HUES48 (cell line): ENCODE measurements around the gene CLSTN1.
"Not testable (repeated sequence)": the region's sequence is repeated elsewhere in the genome, so short reads cannot be mapped to it uniquely, and the experiment has no call there.

Experiments
- H3K27ac ChIP-seq: one replicate; pipeline ENCODE4 v1.7.0; 2013; ENCODE audit warnings: low read depth, low read length, inconsistent platforms
- H3K27me3 ChIP-seq: 2 replicates; pipeline ENCODE4 v1.6.1; 2013; ENCODE audit warnings: mild to moderate bottlenecking, low read length; ENCODE audit not compliant: control insufficient read depth, insufficient read depth
- H3K36me3 ChIP-seq: 2 replicates; pipeline ENCODE4 v1.6.1; 2013; ENCODE audit warnings: low read length; ENCODE audit not compliant: control insufficient read depth, insufficient read depth
- H3K4me1 ChIP-seq: 2 replicates; pipeline ENCODE4 v1.6.1; 2013; ENCODE audit warnings: mild to moderate bottlenecking, low read length; ENCODE audit not compliant: control insufficient read depth, insufficient read depth
- H3K4me3 ChIP-seq: 2 replicates; pipeline ENCODE4 v1.5.1; 2013; ENCODE audit warnings: mild to moderate bottlenecking, low read depth, low read length
- H3K9ac ChIP-seq: 2 replicates; pipeline ENCODE4 v1.6.1; 2013; ENCODE audit warnings: mild to moderate bottlenecking, low read depth, low read length, moderate library complexity
- H3K9me3 ChIP-seq: 2 replicates; pipeline ENCODE4 v1.6.1; 2013; ENCODE audit warnings: low read length; ENCODE audit not compliant: control insufficient read depth, insufficient read depth

The CLSTN1 gene

GRCh38 chr1:9811239-9811966 is 12.4 kb downstream of the CLSTN1 start:
- no peaks in the 10 kb centered on the region; the same call in 1 of the 2 replicates for H3K4me1 ChIP-seq
- no peak overlapping the region for H3K9ac ChIP-seq
- no peaks in the 10 kb centered on the region for H3K9me3 ChIP-seq
- no peaks in the 10 kb centered on the region for H3K27me3 ChIP-seq
- no peak overlapping the region for H3K4me3 ChIP-seq
- no peak overlapping the region for H3K27ac ChIP-seq
- no peaks in the 10 kb centered on the region for H3K36me3 ChIP-seq

- no peak overlapping the region for H3K27ac ChIP-seq
- H3K4me1 ChIP-seq = peaks cover 12% of the 10 kb centered on the region; the same call in 1 of the 2 replicates
- no peak overlapping the region for H3K9ac ChIP-seq
- no peaks in the 10 kb centered on the region for H3K36me3 ChIP-seq
- H3K27me3 ChIP-seq = no peaks in the 10 kb centered on the region
- no peak overlapping the region for H3K4me3 ChIP-seq
- no peaks in the 10 kb centered on the region for H3K9me3 ChIP-seq
Observed at GRCh38 chr1:9809100-9809510, 14.7 kb downstream of the CLSTN1 start.

- peaks cover 12% of the 10 kb centered on the region; the same call in 1 of the 2 replicates for H3K4me1 ChIP-seq
- no peaks in the 10 kb centered on the region for H3K27me3 ChIP-seq
- H3K27ac ChIP-seq = no peak overlapping the region
- H3K9ac ChIP-seq = no peak overlapping the region
- H3K36me3 ChIP-seq = no peaks in the 10 kb centered on the region
- no peak overlapping the region for H3K4me3 ChIP-seq
- no peaks in the 10 kb centered on the region for H3K9me3 ChIP-seq
Observed at GRCh38 chr1:9808459-9808858, 15.3 kb downstream of the CLSTN1 start.

- Histone ChIP-seq H3K36me3 (no peaks in the 10 kb centered on the region), H3K9ac (no peak overlapping the region)
Observed at GRCh38 chr1:9807541-9807940, 16.2 kb downstream of the CLSTN1 start.

GRCh38 chr1:9805972-9806371 is 17.8 kb downstream of the CLSTN1 start:
- not testable (repeated sequence) for H3K9me3 ChIP-seq, H3K36me3 ChIP-seq, H3K27ac ChIP-seq, H3K27me3 ChIP-seq, H3K9ac ChIP-seq, H3K4me3 ChIP-seq
- H3K4me1 ChIP-seq = peaks cover 12% of the 10 kb centered on the region; the same call in 1 of the 2 replicates

More at GRCh38 chr1:9807541-9807940, 16.2 kb downstream of the CLSTN1 start:
- H3K9me3 ChIP-seq = no peaks in the 10 kb centered on the region
- peak overlapping the region; percentile 23 for H3K27ac ChIP-seq
- H3K27me3 ChIP-seq = no peaks in the 10 kb centered on the region
- H3K4me1 ChIP-seq = peaks cover 12% of the 10 kb centered on the region; the same call in 1 of the 2 replicates
- H3K4me3 ChIP-seq = no peak overlapping the region

- Histone ChIP-seq H3K36me3 (no peaks in the 10 kb centered on the region), H3K27me3 (no peaks in the 10 kb centered on the region), H3K9ac (no peak overlapping the region), H3K9me3 (no peaks in the 10 kb centered on the region), H3K27ac (no peak overlapping the region), H3K4me3 (no peak overlapping the region), H3K4me1 (peaks cover 12% of the 10 kb centered on the region; the same call in 1 of the 2 replicates)
Observed at GRCh38 chr1:9805006-9805508, 18.7 kb downstream of the CLSTN1 start.

GRCh38 chr1:9803003-9803918 is 20.5 kb downstream of the CLSTN1 start:
- H3K9me3 ChIP-seq, H3K4me3 ChIP-seq, H3K36me3 ChIP-seq, H3K27ac ChIP-seq, H3K9ac ChIP-seq, H3K27me3 ChIP-seq: not testable (repeated sequence)
- H3K4me1 ChIP-seq = peaks cover 15% of the 10 kb centered on the region; the same call in 1 of the 2 replicates

GRCh38 chr1:9801909-9802308 is 21.9 kb downstream of the CLSTN1 start:
- Histone ChIP-seq H3K36me3 (no peaks in the 10 kb centered on the region), H3K9ac (no peak overlapping the region), H3K27me3 (no peaks in the 10 kb centered on the region), H3K27ac (no peak overlapping the region), H3K4me3 (no peak overlapping the region), H3K4me1 (peaks cover 21% of the 10 kb centered on the region; the same call in 1 of the 2 replicates), H3K9me3 (no peaks in the 10 kb centered on the region)

- H3K27ac ChIP-seq = no peak overlapping the region
- H3K9me3 ChIP-seq = no peaks in the 10 kb centered on the region
- no peaks in the 10 kb centered on the region for H3K36me3 ChIP-seq
- H3K4me3 ChIP-seq = no peak overlapping the region
- peaks cover 16% of the 10 kb centered on the region for H3K4me1 ChIP-seq
- H3K9ac ChIP-seq = no peak overlapping the region
- no peaks in the 10 kb centered on the region for H3K27me3 ChIP-seq
Observed at GRCh38 chr1:9798236-9799130, 25.3 kb downstream of the CLSTN1 start.

GRCh38 chr1:9797049-9797448 is 26.7 kb downstream of the CLSTN1 start:
- no peak overlapping the region for H3K9ac ChIP-seq

More at GRCh38 chr1:9797049-9797448, 26.7 kb downstream of the CLSTN1 start:
- Histone ChIP-seq H3K9me3 (no peaks in the 10 kb centered on the region), H3K4me3 (no peak overlapping the region), H3K4me1 (peaks cover 27% of the 10 kb centered on the region), H3K36me3 (no peaks in the 10 kb centered on the region), H3K27me3 (no peaks in the 10 kb centered on the region), H3K27ac (no peak overlapping the region)
